Measurements from ENCODE around the gene STAT4.

GRCh38 chr2:191061381-191061980, 89.3 kb downstream of the STAT4 start:
- TF ChIP-seq POLR2AphosphoS5 (IDR thresholded peaks at IDR 0.05) (no peak), CTCF (IDR thresholded peaks at IDR 0.05) (no peak)

All from transverse colon (tissue), 4 donors.